H1 (cell line): Measurements from ENCODE around the gene ERICH6. TPM values are rescaled to one million over a fixed set of nuclear protein-coding genes. Genes with fewer than 3 reads are reported as not detected.

ENCODE experiments used
- CTCF ChIA-PET: fragments of 300-600 bp; sonication (Branson Sonifier 250); formaldehyde crosslinking; loops from one replicate; lab custom pipeline; 2021; ENCODE audit not compliant: partially characterized antibody; lab: Charles Lee
- POLR2A ChIA-PET: fragments of 300-600 bp; sonication (Branson Sonifier 250); formaldehyde crosslinking; loops from one replicate; lab custom pipeline; 2021; ENCODE audit warnings: inconsistent platforms; ENCODE audit not compliant: partially characterized antibody; lab: Charles Lee
- DNase-seq, 2 experiments: peaks; one replicate each; pipeline versions ENCODE4 v3.0.0 to v3.0.0-alpha.2; 2010 to 2022; ENCODE audit warnings: low spot score in 2 of 2, low read depth in 1 of 2, mixed read lengths in 1 of 2
- FAIRE-seq: peaks from 2 replicates; lab custom pipeline; 2011; peaks lifted over from hg19 to GRCh38; lab: Jason Lieb, UNC
- H2AFZ ChIP-seq: 2 replicates; pipeline ENCODE4 v1.8.1; 2012; ENCODE audit warnings: low read length, inconsistent platforms
- H2AK5ac ChIP-seq: 2 replicates; pipeline ENCODE4 v1.6.1; 2013; ENCODE audit warnings: low read depth, low read length
- H2BK120ac ChIP-seq: replicated peaks from 2 replicates; pipeline ENCODE3; 2013; ENCODE audit warnings: low read depth, low read length, inconsistent platforms
- H2BK12ac ChIP-seq: 2 replicates; pipeline ENCODE4 v1.6.1; 2013; ENCODE audit warnings: low read depth, low read length
- H2BK15ac ChIP-seq: 2 replicates; pipeline ENCODE4 v1.6.1; 2013; ENCODE audit warnings: low read length
- H2BK20ac ChIP-seq: 2 replicates; pipeline ENCODE4 v1.6.1; 2013; ENCODE audit warnings: low read length
- H2BK5ac ChIP-seq: 2 replicates; pipeline ENCODE4 v1.6.1; 2013; ENCODE audit warnings: low read depth, low read length
- H3K14ac ChIP-seq: 2 replicates; pipeline ENCODE4 v1.6.1; 2013; ENCODE audit warnings: inconsistent platforms; ENCODE audit not compliant: insufficient read length
- H3K18ac ChIP-seq: 2 replicates; pipeline ENCODE4 v1.6.1; 2013; ENCODE audit warnings: low read length; ENCODE audit errors: extremely low read depth
- H3K23ac ChIP-seq: 2 replicates; pipeline ENCODE4 v1.6.1; 2013; ENCODE audit warnings: inconsistent platforms; ENCODE audit not compliant: insufficient read length
- H3K23me2 ChIP-seq: 2 replicates; pipeline ENCODE4 v1.6.1; 2013; ENCODE audit warnings: low read depth, low read length
- H3K27ac ChIP-seq: 2 replicates; pipeline ENCODE4 v1.6.1; 2011; ENCODE audit warnings: low read depth, low read length, inconsistent platforms
- H3K27me3 ChIP-seq, 4 experiments: replicated peaks in 1 of 4; 1 replicate in 1 of 4; 2 replicates in 3 of 4; pipeline versions ENCODE4 v1.6.1 to v1.8.1; 2011 to 2013; ENCODE audit warnings: low read length in 3 of 4, mild to moderate bottlenecking in 3 of 4, inconsistent platforms in 2 of 4, mixed read lengths in 2 of 4, moderate library complexity in 1 of 4; ENCODE audit not compliant: control insufficient read depth in 3 of 4, insufficient read depth in 3 of 4; ENCODE audit errors: extremely low read depth in 1 of 4
- H3K36me3 ChIP-seq, 4 experiments: 2 replicates each; pipeline versions ENCODE4 v1.6.1 to v1.8.1; 2011 to 2013; ENCODE audit warnings: mild to moderate bottlenecking in 4 of 4, low read length in 3 of 4, moderate library complexity in 2 of 4, control low read depth in 1 of 4, inconsistent platforms in 1 of 4; ENCODE audit not compliant: insufficient read depth in 4 of 4, control insufficient read depth in 2 of 4
- H3K4ac ChIP-seq: replicated peaks from 2 replicates; pipeline ENCODE3; 2013; ENCODE audit warnings: low read length, low read depth, mixed read lengths, inconsistent platforms; ENCODE audit not compliant: insufficient read length
- H3K4me1 ChIP-seq, 4 experiments: replicated peaks in 1 of 4; 1 replicate in 1 of 4; 2 replicates in 3 of 4; pipeline versions ENCODE4 v1.6.1 to v1.8.1; 2011 to 2013; ENCODE audit warnings: low read length in 3 of 4, inconsistent platforms in 2 of 4, mixed read lengths in 1 of 4; ENCODE audit not compliant: insufficient read depth in 4 of 4, control insufficient read depth in 3 of 4
- H3K4me2 ChIP-seq, 2 experiments: 2 replicates each; pipeline versions ENCODE4 v1.6.1 to v1.8.1; 2011 to 2013; ENCODE audit warnings: low read depth in 2 of 2, low read length in 2 of 2, control low read depth in 1 of 2, inconsistent platforms in 1 of 2, mild to moderate bottlenecking in 1 of 2; ENCODE audit not compliant: insufficient read depth in 1 of 2
- H3K4me3 ChIP-seq, 4 experiments: fragments of 200-600, 300-600 bp in 1 of 4; sonication (generic), shearing (Covaris generic), sonication (Bioruptor Twin) in 1 of 4; 2 replicates each; pipeline versions ENCODE4 v1.5.1 to v1.8.1; 2011 to 2016; ENCODE audit warnings: low read length in 4 of 4, low read depth in 3 of 4, control low read depth in 2 of 4, inconsistent platforms in 2 of 4, mild to moderate bottlenecking in 2 of 4, mixed read lengths in 1 of 4, moderate library complexity in 1 of 4; ENCODE audit not compliant: insufficient read depth in 2 of 4; ENCODE audit errors: extremely low read depth in 1 of 4
- H3K56ac ChIP-seq: replicated peaks from 2 replicates; pipeline ENCODE3; 2013; ENCODE audit warnings: low read depth, mild to moderate bottlenecking, mixed read lengths, low read length, inconsistent platforms; ENCODE audit not compliant: insufficient read length
- H3K79me1 ChIP-seq: 2 replicates; pipeline ENCODE4 v1.6.1; 2013; ENCODE audit warnings: low read depth, low read length, control low read depth
- H3K79me2 ChIP-seq, 2 experiments: 2 replicates each; pipeline versions ENCODE4 v1.6.1 to v1.8.1; 2012 to 2013; ENCODE audit warnings: low read length in 2 of 2, mild to moderate bottlenecking in 2 of 2, inconsistent platforms in 1 of 2; ENCODE audit not compliant: insufficient read depth in 2 of 2, control insufficient read depth in 1 of 2
- H3K9ac ChIP-seq, 4 experiments: replicated peaks in 1 of 4; 1 replicate in 1 of 4; 2 replicates in 3 of 4; pipeline versions ENCODE4 v1.6.1 to v1.8.1; 2011 to 2013; ENCODE audit warnings: low read depth in 3 of 4, low read length in 3 of 4, control low read depth in 2 of 4, mild to moderate bottlenecking in 2 of 4, moderate library complexity in 2 of 4, inconsistent platforms in 1 of 4; ENCODE audit errors: extremely low read depth in 1 of 4
- H3K9me3 ChIP-seq, 2 experiments: 2 replicates each; pipeline versions ENCODE4 v1.6.1 to v1.8.1; 2012 to 2013; ENCODE audit warnings: mild to moderate bottlenecking in 2 of 2, moderate library complexity in 2 of 2, control low read depth in 1 of 2, inconsistent platforms in 1 of 2, low read depth in 1 of 2, low read length in 1 of 2, mixed read lengths in 1 of 2; ENCODE audit not compliant: insufficient read depth in 2 of 2
- H4K20me1 ChIP-seq, 2 experiments: replicated peaks in 1 of 2; 2 replicates each; pipeline versions ENCODE3 to v1.8.1; 2011 to 2013; ENCODE audit warnings: inconsistent platforms in 2 of 2, low read length in 2 of 2, mild to moderate bottlenecking in 1 of 2; ENCODE audit not compliant: insufficient read depth in 2 of 2, control insufficient read depth in 1 of 2
- H4K5ac ChIP-seq: 2 replicates; pipeline ENCODE4 v1.6.1; 2013; ENCODE audit warnings: low read length, low read depth, mixed read lengths, inconsistent platforms; ENCODE audit not compliant: insufficient read length
- H4K8ac ChIP-seq: 2 replicates; pipeline ENCODE4 v1.8.0; 2013; ENCODE audit warnings: mild to moderate bottlenecking, moderate library complexity, low read length, inconsistent platforms; ENCODE audit not compliant: insufficient read depth; ENCODE audit errors: extremely low read depth
- H4K91ac ChIP-seq: replicated peaks from 2 replicates; pipeline ENCODE3; 2013; ENCODE audit warnings: low read length, mixed read lengths, inconsistent platforms; ENCODE audit not compliant: insufficient read length
- BRCA1 ChIP-seq: IDR thresholded peaks from 2 replicates; pipeline ENCODE4 v1.6.1; 2012; ENCODE audit warnings: low read depth, low read length, improper control_type of control experiment
- EP300 ChIP-seq, 2 experiments: IDR thresholded peaks; 1 replicate in 1 of 2; 2 replicates in 1 of 2; pipeline ENCODE4 v1.6.1; 2011 to 2012; ENCODE audit warnings: low read depth in 2 of 2, low read length in 2 of 2, mild to moderate bottlenecking in 2 of 2, borderline replicate concordance in 1 of 2, inconsistent platforms in 1 of 2, moderate library complexity in 1 of 2
- JUN ChIP-seq: IDR thresholded peaks from 2 replicates; pipeline ENCODE4 v1.6.1; 2011; ENCODE audit warnings: low read depth, mild to moderate bottlenecking, improper control_type of control experiment, low read length
- KDM5A ChIP-seq: fragments of 200-600 bp; IDR thresholded peaks from 2 replicates; pipeline ENCODE4 v1.7.1; 2012; ENCODE audit warnings: mild to moderate bottlenecking, low read length, inconsistent platforms, mixed read lengths
- MAFK ChIP-seq: IDR thresholded peaks from 2 replicates; pipeline ENCODE4 v1.6.1; 2012; ENCODE audit warnings: low read depth, mild to moderate bottlenecking, improper control_type of control experiment, low read length
- NRF1 ChIP-seq: IDR thresholded peaks from 2 replicates; pipeline ENCODE4 v1.6.1; 2011; ENCODE audit warnings: mild to moderate bottlenecking, low read depth, low read length, improper control_type of control experiment
- RXRA ChIP-seq: IDR thresholded peaks from 2 replicates; pipeline ENCODE4 v1.6.1; 2011; ENCODE audit warnings: low read depth, mild to moderate bottlenecking, low read length, moderate library complexity; ENCODE audit not compliant: insufficient read depth
- SIRT6 ChIP-seq: IDR thresholded peaks from one replicate; pipeline ENCODE4 v1.7.1; 2012; ENCODE audit warnings: low read length, inconsistent platforms
- SRF ChIP-seq: IDR thresholded peaks from 2 replicates; pipeline ENCODE4 v1.6.1; 2011; ENCODE audit warnings: mild to moderate bottlenecking, low read depth, low read length, moderate library complexity
- YY1 ChIP-seq: IDR thresholded peaks from 2 replicates; pipeline ENCODE4 v1.6.1; 2011; ENCODE audit warnings: low read depth, mild to moderate bottlenecking, low read length
- WGBS, 2 experiments: shearing (Covaris generic) in 1 of 2; methylation state at CpG; one replicate each; pipeline versions ENCODE4 v1.1.6 to v1.1.7; 2013 to 2015; ENCODE audit warnings: low lambda C conversion rate in 2 of 2, mixed read lengths in 2 of 2, inconsistent platforms in 1 of 2, low coverage in 1 of 2, missing lambda C conversion rate in 1 of 2; ENCODE audit not compliant: insufficient replicate concordance in 2 of 2, insufficient coverage in 1 of 2, insufficient read length in 1 of 2; ENCODE audit errors: extremely low coverage in 1 of 2, missing lambda C conversion rate in 1 of 2; 5-methylcytosine and 5-hydroxymethylcytosine counted together
- polyA plus RNA-seq, 7 experiments: library from polyadenylated mRNA; depleted of rRNA in 3 of 7; stranded (reverse) in 5 of 7; unstranded in 2 of 7; fragments of >200 nt in 5 of 7; fragments of 200-250 nt in 2 of 7; gene quantifications; 1 replicate in 5 of 7; 2 replicates in 1 of 7; 4 replicates in 1 of 7; pipeline versions ENCODE4 v1.2.1 to v1.2.3, GENCODE V29; 2011 to 2013; ENCODE audit warnings: missing spikeins in 2 of 7, mixed read lengths in 2 of 7
- total RNA-seq: library from RNA; stranded (reverse); fragmentation: NEBNext Ultra II Directional; extraction: Animal tissue kit (Norgen Biotek cat#: 25700); gene quantifications from 2 replicates; pipeline ENCODE4 v1.2.1, GENCODE V29; 2021
- TF ChIP-seq, protein P1 (sequence below): IDR thresholded peaks from 2 replicates; pipeline ENCODE4 v1.6.1; 2011; ENCODE audit warnings: low read length, improper control_type of control experiment
- TF ChIP-seq, protein P2 (sequence below): IDR thresholded peaks from 2 replicates; pipeline ENCODE4 v1.6.1; 2012; ENCODE audit warnings: low read length, inconsistent platforms

Gene ERICH6
- total and polyA plus RNA-seq, 2 of the 8 experiments (the other 6 are each of a cell fraction or from before 2014, with no cell fraction given): not detected

DNA sequence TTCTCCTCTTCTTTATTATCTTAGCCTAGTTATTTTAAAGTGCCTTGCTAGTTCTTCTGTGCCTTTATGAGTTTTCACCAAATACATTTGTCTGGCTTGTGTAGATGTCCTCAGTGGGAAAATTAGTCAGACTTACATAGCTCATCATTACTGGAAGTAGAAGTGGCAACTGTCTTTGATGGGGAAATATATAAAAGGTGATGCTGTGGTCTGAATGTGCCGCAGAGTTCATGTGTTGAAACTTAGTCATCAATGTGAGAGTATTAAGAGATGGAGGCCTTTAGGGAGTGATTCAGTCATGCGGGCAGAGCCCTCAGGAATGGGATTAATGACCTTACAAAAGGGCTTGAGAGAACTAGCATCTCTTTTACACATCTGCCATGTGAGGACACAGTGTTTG, 6.4 kb upstream of the ERICH6 start:
- Histone ChIP-seq H3K56ac (no peak overlapping the region), H3K4me2 (no peak overlapping the region), H3K14ac (no peak overlapping the region), H3K4me1 (no peaks in the 10 kb centered on the region), H3K36me3 (0 out of 8 replicates have a peak, but pooled peaks cover 0 to 2% (median 0%) of the 10 kb centered on the region in 4 experiments), H3K27me3 (no peaks in the 10 kb centered on the region), H4K91ac (no peak overlapping the region), H4K20me1 (no peaks in the 10 kb centered on the region), H2BK5ac (no peak overlapping the region), H4K8ac (no peak overlapping the region), H2BK120ac (no peak overlapping the region), H3K23ac (no peak overlapping the region), H2BK15ac (no peak overlapping the region), H2BK20ac (no peak overlapping the region), H3K4me3 (no peak overlapping the region), H4K5ac (no peak overlapping the region), H3K9ac (no peak overlapping the region), H2AFZ (no peak overlapping the region), H3K23me2 (no peaks in the 10 kb centered on the region), H2BK12ac (no peak overlapping the region), H3K9me3 (peaks cover 11 to 14% of the 10 kb centered on the region in 2 experiments; a peak in 3 of 4 replicates), H3K18ac (no peak overlapping the region), H3K79me1 (no peaks in the 10 kb centered on the region), H2AK5ac (no peak overlapping the region), H3K79me2 (no peaks in the 10 kb centered on the region), H3K27ac (no peak overlapping the region), H3K4ac (no peak overlapping the region)
- DNase-seq: no peak
- POLR2A ChIA-PET: no interaction called here
- TF ChIP-seq BRCA1 (no peak), SRF (no peak), RXRA (no peak), KDM5A (no peak), JUN (no peak), YY1 (no peak), NRF1 (no peak), EP300 (IDR thresholded peaks at IDR 0.05; ENCODE audit: borderline replicate concordance in 1 of 2, low read depth in 2 of 2, low read length in 2 of 2) (no peak), MAFK (no peak), SIRT6 (no peak)
- TF ChIP-seq, protein P1, sequence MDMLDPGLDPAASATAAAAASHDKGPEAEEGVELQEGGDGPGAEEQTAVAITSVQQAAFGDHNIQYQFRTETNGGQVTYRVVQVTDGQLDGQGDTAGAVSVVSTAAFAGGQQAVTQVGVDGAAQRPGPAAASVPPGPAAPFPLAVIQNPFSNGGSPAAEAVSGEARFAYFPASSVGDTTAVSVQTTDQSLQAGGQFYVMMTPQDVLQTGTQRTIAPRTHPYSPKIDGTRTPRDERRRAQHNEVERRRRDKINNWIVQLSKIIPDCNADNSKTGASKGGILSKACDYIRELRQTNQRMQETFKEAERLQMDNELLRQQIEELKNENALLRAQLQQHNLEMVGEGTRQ: no peak
- TF ChIP-seq, protein P2, sequence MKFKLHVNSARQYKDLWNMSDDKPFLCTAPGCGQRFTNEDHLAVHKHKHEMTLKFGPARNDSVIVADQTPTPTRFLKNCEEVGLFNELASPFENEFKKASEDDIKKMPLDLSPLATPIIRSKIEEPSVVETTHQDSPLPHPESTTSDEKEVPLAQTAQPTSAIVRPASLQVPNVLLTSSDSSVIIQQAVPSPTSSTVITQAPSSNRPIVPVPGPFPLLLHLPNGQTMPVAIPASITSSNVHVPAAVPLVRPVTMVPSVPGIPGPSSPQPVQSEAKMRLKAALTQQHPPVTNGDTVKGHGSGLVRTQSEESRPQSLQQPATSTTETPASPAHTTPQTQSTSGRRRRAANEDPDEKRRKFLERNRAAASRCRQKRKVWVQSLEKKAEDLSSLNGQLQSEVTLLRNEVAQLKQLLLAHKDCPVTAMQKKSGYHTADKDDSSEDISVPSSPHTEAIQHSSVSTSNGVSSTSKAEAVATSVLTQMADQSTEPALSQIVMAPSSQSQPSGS: no peak
- CTCF ChIA-PET: interaction anchor here (6.4 kb wide), 1 partner anchor 11 kb away, joined by 36 read pairs; no protein-coding TSS in a partner anchor
- 87% methylated on average over 2 of the region's 2 CpGs; no CpG with 5 or more reads in 1 of the 2 experiments for WGBS, 2 experiments
- FAIRE-seq: no peak
